Measurements from ENCODE around the gene OR2Y1. TPM values are rescaled to one million over a fixed set of nuclear protein-coding genes. Genes with fewer than 3 reads are reported as not detected.

Gene OR2Y1
- total and polyA plus RNA-seq, 2 of the 13 experiments (the other 11 are each of a cell fraction or from before 2014, with no cell fraction given): not detected

DNA sequence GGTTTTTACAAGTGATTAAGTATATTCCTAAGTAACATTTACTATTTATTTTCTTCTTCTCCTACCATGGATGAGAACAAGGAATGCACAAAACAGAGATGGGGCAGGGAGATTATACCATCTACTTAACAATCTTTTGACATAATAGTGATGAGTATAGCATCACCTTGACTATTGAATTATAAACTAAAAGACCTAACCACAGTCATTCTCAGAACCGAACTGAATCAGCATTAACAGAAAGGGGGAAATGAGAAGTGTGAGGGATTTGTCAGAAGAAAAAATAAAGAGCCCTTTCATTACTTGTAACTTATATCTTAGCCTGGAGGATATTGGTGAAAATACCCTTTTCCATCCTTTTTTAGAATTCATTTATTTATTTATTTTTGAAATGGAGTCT lies 21.9 kb downstream of the OR2Y1 start:
- Histone ChIP-seq H3K79me2 (ENCODE audit: insufficient read depth, low read length) (no peaks in the 10 kb centered on the region), H4K20me1 (ENCODE audit: insufficient read depth, low read length) (no peaks in the 10 kb centered on the region), H3K27ac (ENCODE audit: extremely low read length, insufficient read depth, low read length) (no peak overlapping the region), H2AFZ (ENCODE audit: low read length) (no peak overlapping the region), H3K27me3 (ENCODE audit: control insufficient read depth in 1 of 2, insufficient read depth in 2 of 2, low read length in 2 of 2) (no peaks in the 10 kb centered on the region), H3K9ac (ENCODE audit: insufficient read depth, low read depth, low read length) (no peak overlapping the region), H3K4me3 (replicated peaks in 1 of 3; ENCODE audit: insufficient read depth in 1 of 3, low read depth in 2 of 3, low read length in 3 of 3) (no peak overlapping the region), H3K4me1 (ENCODE audit: insufficient read depth, low read length) (no peaks in the 10 kb centered on the region), H3K4me2 (ENCODE audit: low read depth, low read length) (no peak overlapping the region), H3K9me3 (ENCODE audit: low read length) (no peaks in the 10 kb centered on the region), H3K36me3 (replicated peaks in 1 of 2; ENCODE audit: control insufficient read depth in 1 of 2, insufficient read depth in 2 of 2, low read length in 2 of 2) (no peaks in the 10 kb centered on the region)
- FAIRE-seq: no peak
- in situ Hi-C loops (cut with HindIII; ENCODE audit: extremely low pct_ligation_motif_present, low pct_unique_long_range_greater_than_20kb) (no loop called here), intact Hi-C loops (cut with micrococcal nuclease; ENCODE audit: unreplicated experiment) (loop anchor here (1.0 kb wide), 1 partner anchor 107 kb away; no protein-coding TSS in a partner anchor)
- no TSS peak for BruUV-seq (replicated peaks)
- TF ChIP-seq ZNF138 (CRISPR knock-in tag; IDR thresholded peaks at IDR 0.05; ENCODE audit: low read depth) (no peak), TOPORS (CRISPR knock-in tag; IDR thresholded peaks at IDR 0.05) (no peak), PTBP1 (IDR thresholded peaks at IDR 0.05; ENCODE audit: low read depth, low read length, poor library complexity, severe bottlenecking) (no peak), RFX3 (CRISPR knock-in tag; IDR thresholded peaks at IDR 0.05) (no peak), KDM4B (CRISPR knock-in tag; IDR thresholded peaks at IDR 0.05) (no peak), MTA3 (CRISPR knock-in tag; IDR thresholded peaks at IDR 0.05) (no peak), HMG20B (CRISPR knock-in tag; conservative IDR thresholded peaks at IDR 0.05) (no peak), KLF13 (CRISPR knock-in tag; IDR thresholded peaks at IDR 0.05) (no peak), HOXA9 (CRISPR knock-in tag; IDR thresholded peaks at IDR 0.05; ENCODE audit: borderline replicate concordance) (no peak), SRSF4 (IDR thresholded peaks at IDR 0.05; ENCODE audit: low read depth, low read length, poor library complexity, severe bottlenecking) (no peak), GATA4 (IDR thresholded peaks at IDR 0.05; ENCODE audit: borderline replicate concordance, low read depth) (no peak), MIER3 (CRISPR knock-in tag; IDR thresholded peaks at IDR 0.05; ENCODE audit: borderline replicate concordance) (no peak), TAF15 (IDR thresholded peaks at IDR 0.05; ENCODE audit: low read depth, low read length, poor library complexity, severe bottlenecking) (no peak), ZNF879 (CRISPR knock-in tag; IDR thresholded peaks at IDR 0.05) (no peak), ZZZ3 (CRISPR knock-in tag; IDR thresholded peaks at IDR 0.05; ENCODE audit: borderline replicate concordance) (no peak)
- TF ChIP-seq, protein P1, sequence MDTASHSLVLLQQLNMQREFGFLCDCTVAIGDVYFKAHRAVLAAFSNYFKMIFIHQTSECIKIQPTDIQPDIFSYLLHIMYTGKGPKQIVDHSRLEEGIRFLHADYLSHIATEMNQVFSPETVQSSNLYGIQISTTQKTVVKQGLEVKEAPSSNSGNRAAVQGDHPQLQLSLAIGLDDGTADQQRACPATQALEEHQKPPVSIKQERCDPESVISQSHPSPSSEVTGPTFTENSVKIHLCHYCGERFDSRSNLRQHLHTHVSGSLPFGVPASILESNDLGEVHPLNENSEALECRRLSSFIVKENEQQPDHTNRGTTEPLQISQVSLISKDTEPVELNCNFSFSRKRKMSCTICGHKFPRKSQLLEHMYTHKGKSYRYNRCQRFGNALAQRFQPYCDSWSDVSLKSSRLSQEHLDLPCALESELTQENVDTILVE (CRISPR knock-in tag; IDR thresholded peaks at IDR 0.05): no peak
- TF ChIP-seq, protein P2, sequence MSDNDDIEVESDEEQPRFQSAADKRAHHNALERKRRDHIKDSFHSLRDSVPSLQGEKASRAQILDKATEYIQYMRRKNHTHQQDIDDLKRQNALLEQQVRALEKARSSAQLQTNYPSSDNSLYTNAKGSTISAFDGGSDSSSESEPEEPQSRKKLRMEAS (IDR thresholded peaks at IDR 0.05): no peak
- no peak for ATAC-seq
- 24% methylated on average over 1 of the region's 1 CpG for WGBS (ENCODE audit: low lambda C conversion rate)
- POLR2A ChIA-PET: no interaction called here
- no peak for DNase-seq (ENCODE audit: low spot score)
- CTCF ChIA-PET (ENCODE audit: low intra/inter-chr PET ratio, low total read pairs): interaction anchor here (1.8 kb wide), 1 partner anchor 107 kb away, joined by 5 read pairs; no protein-coding TSS in a partner anchor
